ENCODE data around the gene GAA.

Gene GAA

DNA sequence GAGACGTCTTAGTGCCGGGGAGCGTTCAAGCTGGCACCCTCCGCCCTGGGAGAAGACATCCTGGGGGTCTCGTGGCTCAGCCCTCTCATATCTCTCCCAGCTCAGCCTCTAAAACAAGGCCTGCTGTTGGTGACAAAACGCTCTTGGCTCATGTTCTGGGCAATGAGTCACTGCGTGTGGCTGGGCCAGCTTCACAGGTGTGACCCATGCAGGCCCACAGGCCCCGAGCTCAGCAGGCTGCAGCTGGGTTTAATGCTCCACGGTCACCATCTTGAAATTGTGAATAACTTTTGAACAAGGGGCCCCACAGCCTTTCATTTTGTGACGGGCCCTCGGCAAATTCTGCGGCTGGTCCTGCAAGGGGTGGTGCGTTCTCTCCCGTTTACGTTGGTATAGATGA is 22.4 kb downstream of the GAA start:
- Histone ChIP-seq H3K4me3 (no peak overlapping the region), H3K27ac (no peak overlapping the region)
- no peak for DNase-seq (ENCODE audit: low spot score)
- TF ChIP-seq, protein P1, sequence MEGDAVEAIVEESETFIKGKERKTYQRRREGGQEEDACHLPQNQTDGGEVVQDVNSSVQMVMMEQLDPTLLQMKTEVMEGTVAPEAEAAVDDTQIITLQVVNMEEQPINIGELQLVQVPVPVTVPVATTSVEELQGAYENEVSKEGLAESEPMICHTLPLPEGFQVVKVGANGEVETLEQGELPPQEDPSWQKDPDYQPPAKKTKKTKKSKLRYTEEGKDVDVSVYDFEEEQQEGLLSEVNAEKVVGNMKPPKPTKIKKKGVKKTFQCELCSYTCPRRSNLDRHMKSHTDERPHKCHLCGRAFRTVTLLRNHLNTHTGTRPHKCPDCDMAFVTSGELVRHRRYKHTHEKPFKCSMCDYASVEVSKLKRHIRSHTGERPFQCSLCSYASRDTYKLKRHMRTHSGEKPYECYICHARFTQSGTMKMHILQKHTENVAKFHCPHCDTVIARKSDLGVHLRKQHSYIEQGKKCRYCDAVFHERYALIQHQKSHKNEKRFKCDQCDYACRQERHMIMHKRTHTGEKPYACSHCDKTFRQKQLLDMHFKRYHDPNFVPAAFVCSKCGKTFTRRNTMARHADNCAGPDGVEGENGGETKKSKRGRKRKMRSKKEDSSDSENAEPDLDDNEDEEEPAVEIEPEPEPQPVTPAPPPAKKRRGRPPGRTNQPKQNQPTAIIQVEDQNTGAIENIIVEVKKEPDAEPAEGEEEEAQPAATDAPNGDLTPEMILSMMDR (IDR thresholded peaks at IDR 0.05) = no peak

DNA sequence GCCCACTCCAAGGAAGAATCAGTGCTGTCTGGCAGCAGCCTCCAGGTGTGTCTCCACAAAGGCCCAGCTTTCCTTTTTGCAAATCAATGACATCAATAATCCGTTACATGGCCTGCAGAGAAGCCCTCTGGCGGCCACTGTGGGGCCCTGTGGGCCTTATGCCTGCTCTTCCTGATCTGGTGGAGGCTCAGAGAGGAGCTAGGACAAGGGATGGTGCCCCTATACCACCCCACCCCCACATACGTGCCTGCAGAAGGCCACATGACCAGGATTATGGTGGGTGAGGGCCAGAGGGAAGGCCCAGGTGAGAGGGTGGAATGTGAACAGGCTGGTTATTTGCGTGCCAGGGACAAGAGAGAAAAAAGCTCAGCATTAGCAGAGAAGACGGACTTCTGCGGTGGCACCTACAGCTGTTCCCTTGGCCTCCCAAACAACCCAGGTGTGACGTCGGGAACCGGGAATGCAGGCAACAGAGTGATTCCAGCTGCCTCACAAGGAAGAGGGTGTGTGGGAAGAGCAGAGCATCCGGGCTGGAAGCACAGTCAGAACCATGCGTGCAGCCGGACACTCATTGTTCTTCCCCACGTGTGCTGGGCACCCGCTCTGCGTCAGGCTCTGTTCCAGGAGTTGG is 23.1 kb downstream of the GAA start:
- TF ChIP-seq, protein P1 (IDR thresholded peaks at IDR 0.05) = no peak
- H3K27ac ChIP-seq = no peak overlapping the region
- no peak overlapping the region for H3K4me3 ChIP-seq
- DNase-seq (ENCODE audit: low spot score) = no peak

DNA sequence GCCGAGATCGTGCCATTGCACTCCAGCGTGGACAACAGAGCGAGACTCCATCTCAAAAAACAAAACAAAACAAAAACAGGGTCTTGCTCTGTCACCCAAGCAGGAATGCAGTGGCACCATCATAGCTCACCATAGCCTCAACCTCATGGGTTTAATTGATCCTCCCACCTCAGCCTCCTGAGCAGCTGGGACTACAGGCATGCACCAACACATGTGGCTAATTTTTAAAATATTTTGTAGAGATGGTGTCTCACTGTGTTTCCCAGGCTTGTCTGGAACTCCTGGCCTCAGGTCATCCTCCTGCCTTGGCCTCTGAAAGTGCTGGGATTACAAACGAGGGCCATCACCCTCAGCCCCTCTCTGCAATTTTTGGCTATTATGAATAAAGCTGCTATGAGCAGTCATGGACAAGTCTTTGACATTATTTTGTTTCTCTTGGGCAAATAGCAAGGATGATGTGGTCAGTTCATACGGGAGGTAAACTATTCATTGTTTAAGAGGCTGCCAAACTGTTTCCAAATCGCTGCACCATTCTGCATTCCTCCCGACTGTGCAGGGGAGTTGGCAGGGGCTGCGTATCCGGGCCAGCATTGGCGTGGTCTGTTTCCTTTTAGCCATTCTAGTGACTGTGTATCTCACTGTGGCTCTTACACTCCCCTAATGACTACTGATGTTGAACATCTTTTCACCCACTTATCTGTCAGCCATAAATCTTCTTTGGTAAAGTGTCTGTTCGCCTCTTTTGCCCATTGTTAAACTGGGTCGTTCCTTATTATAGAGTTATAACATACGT is 24.5 kb downstream of the GAA start:
- TF ChIP-seq, protein P1 (IDR thresholded peaks at IDR 0.05) = no peak
- no peak for DNase-seq (ENCODE audit: low spot score)
- Histone ChIP-seq H3K4me3 (no peak overlapping the region), H3K27ac (no peak overlapping the region)

DNA sequence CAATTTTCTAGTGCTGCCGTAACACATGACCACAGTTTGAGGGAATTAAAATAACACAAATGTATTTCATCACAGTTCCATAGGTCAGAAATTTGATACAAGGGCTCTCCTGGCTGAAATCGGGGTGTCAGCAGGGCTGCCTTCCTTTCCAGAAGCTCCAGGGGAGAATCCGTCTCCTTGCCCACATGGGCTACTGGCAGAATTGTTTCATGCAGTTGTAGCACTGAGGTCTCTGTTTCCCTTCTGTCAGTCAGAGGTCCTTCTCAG is 25.0 kb downstream of the GAA start:
- TF ChIP-seq, protein P1 (IDR thresholded peaks at IDR 0.05) = no peak
- H3K4me3 ChIP-seq = no peak overlapping the region

DNA sequence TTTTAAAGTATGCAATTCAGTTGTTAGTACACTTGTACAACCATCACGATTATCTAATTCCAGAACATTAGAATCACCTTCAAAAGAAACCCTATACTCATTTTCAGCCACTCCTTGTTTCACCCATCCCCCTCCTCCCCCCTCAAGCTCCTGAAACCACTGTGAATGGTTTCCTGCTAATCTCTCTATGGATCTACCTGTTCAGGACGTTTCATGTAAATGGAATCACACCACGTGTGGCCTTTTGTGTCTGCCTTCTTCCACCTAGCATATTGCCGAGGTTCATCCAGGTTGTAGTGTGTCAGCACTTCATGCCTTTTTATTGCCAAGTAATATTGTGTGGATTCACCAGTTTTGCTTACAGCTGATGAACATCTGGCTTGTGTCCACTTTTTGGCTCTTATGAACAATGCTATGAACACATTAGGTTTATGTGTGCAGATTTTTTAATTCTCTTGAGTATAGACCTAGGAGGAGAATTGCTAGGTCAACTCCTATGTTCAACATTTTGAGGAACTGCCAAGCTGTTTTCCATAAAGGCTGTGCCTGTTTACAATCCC is 27.7 kb downstream of the GAA start:
- TF ChIP-seq, protein P1 (IDR thresholded peaks at IDR 0.05) = no peak

More for the DNA sequence above, 25.0 kb downstream of the GAA start:
- H3K27ac ChIP-seq = no peak overlapping the region
- no peak for DNase-seq (ENCODE audit: low spot score)

DNA sequence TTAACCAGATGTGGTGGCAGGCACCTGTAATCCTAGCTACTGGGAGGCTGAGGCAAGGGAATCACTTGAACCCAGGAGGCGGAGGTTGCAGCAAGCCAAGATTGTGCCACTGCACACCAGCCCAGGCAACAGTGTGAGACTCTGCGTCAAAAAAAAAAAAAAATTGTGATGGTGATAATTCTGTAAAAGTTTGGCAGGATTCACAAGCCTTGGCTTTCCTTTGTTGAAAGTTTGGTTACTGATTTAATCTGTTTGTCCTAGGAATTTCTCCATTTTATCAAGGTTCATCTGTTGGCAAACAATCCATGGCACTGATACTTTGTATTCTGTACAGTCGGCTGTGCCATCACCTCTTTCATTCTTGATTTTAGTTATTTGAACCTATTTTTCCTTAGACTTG is 29.6 kb downstream of the GAA start:
- TF ChIP-seq, protein P1 (IDR thresholded peaks at IDR 0.05) = no peak
- Histone ChIP-seq H3K4me3 (no peak overlapping the region), H3K27ac (no peak overlapping the region)
- DNase-seq (ENCODE audit: low spot score) = no peak

More for the DNA sequence above, 27.7 kb downstream of the GAA start:
- H3K27ac ChIP-seq = no peak overlapping the region
- H3K4me3 ChIP-seq = no peak overlapping the region
- no peak for DNase-seq (ENCODE audit: low spot score)
